ENCODE data around the gene RRP8.

Gene RRP8

GRCh38 chr11:6617315-6617781, 13.9 kb upstream of the RRP8 start:
- no peak for DNase-seq (ENCODE audit: low read depth, low spot score)

- no peak for DNase-seq (ENCODE audit: low read depth, low spot score)
Observed at GRCh38 chr11:6616596-6617250, 13.3 kb upstream of the RRP8 start.

GRCh38 chr11:6615882-6616585, 12.6 kb upstream of the RRP8 start:
- no peak for DNase-seq (ENCODE audit: low read depth, low spot score)

- DNase-seq (ENCODE audit: low read depth, low spot score), result no peak
Observed at GRCh38 chr11:6615046-6615445, 11.6 kb upstream of the RRP8 start.

- no peak for DNase-seq (ENCODE audit: low read depth, low spot score)
Observed at GRCh38 chr11:6614446-6614845, 11.0 kb upstream of the RRP8 start.

- no peak for DNase-seq (ENCODE audit: low read depth, low spot score)
Observed at GRCh38 chr11:6613496-6613895, 10.1 kb upstream of the RRP8 start.

- DNase-seq (ENCODE audit: low read depth, low spot score), result peak; percentile 97
Observed at GRCh38 chr11:6612213-6613041, 9.0 kb upstream of the RRP8 start, which contains the start of gene TAF10. TAF10 (minus strand) TSS chr11:6612216; CDS start chr11:6612189, 27 bp downstream.

- DNase-seq (ENCODE audit: low read depth, low spot score), result no peak
Observed at GRCh38 chr11:6611963-6612212, 8.5 kb upstream of the RRP8 start.

GRCh38 chr11:6611092-6611962, 7.9 kb upstream of the RRP8 start:
- peak; percentile 30 for DNase-seq (ENCODE audit: low read depth, low spot score)

- DNase-seq (ENCODE audit: low read depth, low spot score), result no peak
Observed at GRCh38 chr11:6610591-6610990, 7.2 kb upstream of the RRP8 start.

- no peak for DNase-seq (ENCODE audit: low read depth, low spot score)
Observed at GRCh38 chr11:6609502-6610015, 6.1 kb upstream of the RRP8 start.

GRCh38 chr11:6608726-6609501, 5.5 kb upstream of the RRP8 start:
- DNase-seq (ENCODE audit: low read depth, low spot score), result no peak

GRCh38 chr11:6608011-6608410, 4.6 kb upstream of the RRP8 start:
- no peak for DNase-seq (ENCODE audit: low read depth, low spot score)

GRCh38 chr11:6607190-6607795, 3.9 kb upstream of the RRP8 start:
- no peak for DNase-seq (ENCODE audit: low read depth, low spot score)

- DNase-seq (ENCODE audit: low read depth, low spot score), result peak; percentile 97
Observed at GRCh38 chr11:6606471-6607189, 3.2 kb upstream of the RRP8 start.

GRCh38 chr11:6604790-6605189, 1.4 kb upstream of the RRP8 start:
- DNase-seq (ENCODE audit: low read depth, low spot score), result no peak

GRCh38 chr11:6604081-6604626, 738 bp upstream of the RRP8 start:
- DNase-seq (ENCODE audit: low read depth, low spot score), result peak; percentile 65

- DNase-seq (ENCODE audit: low read depth, low spot score), result no peak
Observed at GRCh38 chr11:6602096-6602940, 1.1 kb downstream of the RRP8 start.
